HG03565 (cell line): Measurements from ENCODE around the gene CLIC1.
A peak's percentile ranks its signal among the peaks of the same experiment; 100 is the strongest.

Experiments used
- ATAC-seq: cut with Tn5 transposase; IDR thresholded peaks from one replicate; pipeline ENCODE4 v1.9.1; 2021; ENCODE audit warnings: mild to moderate bottlenecking, moderate library complexity; ENCODE audit not compliant: unreplicated experiment

The CLIC1 gene

DNA sequence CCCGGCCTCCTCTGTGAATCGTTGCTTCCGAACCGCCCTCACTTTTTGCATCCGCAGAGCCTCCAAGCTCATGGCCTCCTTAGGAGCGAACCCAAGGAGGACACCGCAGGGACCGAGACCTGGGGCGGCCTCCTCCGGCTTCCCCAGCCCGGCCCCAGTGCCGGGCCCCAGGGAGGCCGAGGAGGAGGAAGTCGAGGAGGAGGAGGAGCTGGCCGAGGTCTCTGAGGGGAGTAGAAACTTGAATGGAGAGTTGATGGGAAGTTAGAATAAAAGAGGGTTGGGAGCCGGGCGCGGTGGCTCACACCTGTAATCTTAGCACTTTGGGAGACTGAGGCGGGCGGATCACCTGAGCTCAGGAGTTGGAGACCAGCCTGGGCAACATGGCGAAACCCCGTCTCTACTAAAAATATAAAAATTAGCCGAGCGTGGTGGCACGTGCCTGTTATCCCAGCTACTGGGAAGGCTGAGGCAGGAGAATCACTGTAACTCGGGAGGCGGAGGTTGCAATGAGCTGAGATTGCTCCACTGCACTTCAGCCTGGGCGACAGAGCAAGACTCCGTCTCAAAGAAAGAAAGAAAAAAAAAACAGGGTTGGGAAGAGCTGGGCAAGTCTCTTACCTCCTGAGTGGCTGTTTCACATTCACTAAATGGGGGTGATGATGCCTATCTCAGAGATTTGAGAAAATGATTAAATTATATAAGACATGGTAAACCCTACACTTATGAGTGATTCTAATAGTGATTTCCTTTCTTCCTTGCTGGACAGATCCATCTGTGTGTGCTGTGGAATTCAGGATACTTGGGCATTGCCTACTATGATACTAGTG is 4.3 kb upstream of the CLIC1 start:
- ATAC-seq: no peak

DNA sequence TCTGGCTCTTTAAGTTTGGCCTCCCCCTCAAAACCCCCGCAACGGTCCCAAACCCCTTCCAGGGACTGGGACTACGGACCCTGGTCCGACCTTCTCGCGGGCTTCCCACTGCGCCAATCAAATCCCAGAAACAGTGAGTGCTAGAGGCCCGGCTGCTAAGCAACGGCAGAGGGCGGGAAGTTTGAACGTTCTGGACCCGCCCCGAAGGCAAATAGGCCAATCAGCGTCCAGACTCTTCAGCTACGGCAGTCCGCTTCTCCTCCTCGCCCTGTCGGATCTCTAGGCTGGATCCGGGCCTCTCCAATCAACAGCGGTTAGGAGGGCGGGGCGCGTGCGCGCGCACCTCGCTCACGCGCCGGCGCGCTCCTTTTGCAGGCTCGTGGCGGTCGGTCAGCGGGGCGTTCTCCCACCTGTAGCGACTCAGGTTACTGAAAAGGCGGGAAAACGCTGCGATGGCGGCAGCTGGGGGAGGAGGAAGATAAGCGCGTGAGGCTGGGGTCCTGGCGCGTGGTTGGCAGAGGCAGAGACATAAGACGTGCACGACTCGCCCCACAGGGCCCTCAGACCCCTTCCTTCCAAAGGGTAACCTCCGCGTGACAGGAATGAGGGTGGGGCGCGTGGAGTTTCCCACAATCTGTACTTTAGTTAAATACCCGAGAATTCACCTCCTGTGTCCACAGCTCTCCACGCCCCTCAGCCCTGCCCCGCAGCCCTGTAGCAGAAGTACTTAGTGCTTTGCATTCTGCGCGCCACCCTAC is 3.5 kb upstream of the CLIC1 start, which contains the start of gene MSH5:
TSS of gene MSH5 (plus strand) at position 367 of the 758 bp plus-strand sequence. CDS start 462 bp downstream, outside the sequence.
- ATAC-seq: peak; percentile 63

DNA sequence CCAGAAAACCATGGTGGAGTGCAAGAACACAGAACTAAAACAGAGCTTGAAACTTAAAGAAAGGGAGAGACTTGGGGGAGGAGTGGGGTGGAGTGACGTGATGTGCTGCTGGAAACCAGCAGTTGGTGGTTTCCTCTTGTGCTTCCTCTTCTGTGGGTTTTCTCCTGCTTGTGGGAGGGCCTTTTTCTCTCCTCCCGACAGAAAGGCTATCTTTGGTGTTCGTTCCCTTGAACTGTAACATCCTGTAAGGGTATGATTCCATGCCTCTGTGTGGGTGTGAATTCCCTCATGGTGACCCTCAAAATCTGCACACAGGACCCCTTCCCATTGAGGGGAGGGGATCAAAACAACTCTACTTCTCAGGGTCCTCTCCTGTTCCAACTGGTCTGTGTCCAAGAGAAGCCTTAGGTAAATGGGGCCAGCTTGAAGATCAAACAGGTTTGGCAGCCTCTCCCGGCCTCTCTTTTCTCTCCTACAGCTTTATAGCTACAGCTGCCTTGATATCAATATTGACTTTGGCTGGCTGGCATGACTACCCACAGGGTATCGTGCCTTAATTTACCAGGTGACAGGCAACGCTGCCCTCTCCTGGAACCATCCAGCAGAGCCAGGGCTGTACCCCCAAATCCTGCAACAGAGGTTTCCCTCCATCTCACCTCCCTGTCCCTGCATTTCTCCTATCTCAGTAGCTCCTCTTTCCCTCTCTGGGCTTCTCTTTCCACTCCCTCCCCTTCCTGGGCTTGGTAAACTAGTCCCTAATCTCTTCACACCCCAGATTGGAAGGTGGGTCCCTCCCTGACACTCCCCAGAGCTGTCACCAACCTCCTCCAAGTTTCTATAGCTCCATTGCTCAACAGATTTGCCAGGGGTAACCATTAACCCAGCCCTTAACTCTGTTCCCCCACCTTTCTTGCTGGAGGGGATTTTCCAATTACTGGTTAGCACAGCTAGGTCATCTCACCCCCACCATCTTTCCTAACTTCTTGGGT is 2.0 kb upstream of the CLIC1 start:
- ATAC-seq: no peak

DNA sequence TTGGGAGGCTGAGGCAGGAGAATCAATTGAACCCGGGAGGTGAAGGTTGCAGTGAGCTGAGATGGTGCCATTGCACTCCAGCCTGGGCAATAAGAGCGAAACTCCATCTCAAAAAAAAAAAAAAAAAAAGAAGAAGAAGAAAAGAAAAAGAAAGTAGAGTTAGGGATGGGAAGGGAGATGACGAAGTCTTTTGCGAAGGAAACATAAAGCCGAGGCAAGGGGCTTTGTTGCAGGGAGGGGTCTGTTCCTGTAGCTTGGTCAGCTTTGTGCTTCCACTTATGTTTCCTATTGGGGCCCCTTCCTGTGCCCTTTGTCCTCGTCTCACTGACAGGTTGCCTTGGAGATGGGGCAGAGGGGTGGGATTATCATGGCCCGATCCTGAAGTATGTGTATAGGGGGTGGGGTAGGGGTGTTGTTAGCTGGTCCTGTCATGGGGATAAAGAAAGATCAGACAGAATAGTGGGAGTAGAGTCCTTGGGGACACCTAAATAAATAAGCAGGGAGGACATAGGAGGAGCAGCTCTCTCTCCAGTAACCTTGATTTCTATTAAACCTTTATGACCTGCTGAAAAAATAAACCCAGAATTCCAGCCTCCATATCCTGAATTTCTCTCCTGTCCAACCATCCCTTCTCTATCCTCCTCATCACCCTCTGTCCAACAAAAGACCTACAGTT is 1.1 kb upstream of the CLIC1 start:
- no peak for ATAC-seq

DNA sequence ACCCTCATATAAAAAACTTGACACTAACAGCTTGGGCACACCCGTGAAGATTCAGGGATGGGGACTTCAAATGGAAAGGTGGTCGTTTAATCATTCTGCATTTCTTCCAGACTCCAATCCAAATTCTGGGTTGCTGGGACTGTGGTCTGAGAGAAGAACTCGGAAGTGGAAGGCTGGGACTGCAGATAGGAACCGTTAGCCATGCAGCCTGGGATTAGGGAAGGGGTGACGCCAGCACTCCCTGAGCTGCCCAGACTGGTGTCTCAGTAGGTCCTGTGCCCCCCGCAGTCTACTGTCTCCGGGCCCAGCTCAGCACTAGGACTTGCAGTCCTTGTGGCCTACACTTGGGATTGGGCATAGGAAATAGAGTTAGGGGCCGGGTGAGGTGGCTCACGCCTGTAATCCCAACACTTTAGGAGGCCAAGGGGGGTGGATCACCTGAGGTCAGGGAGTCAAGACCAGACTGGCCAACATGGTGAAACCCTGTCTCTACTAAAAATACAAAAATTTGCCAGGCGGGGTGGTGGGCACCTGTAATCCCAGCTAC is 511 bp upstream of the CLIC1 start:
- ATAC-seq: no peak

DNA sequence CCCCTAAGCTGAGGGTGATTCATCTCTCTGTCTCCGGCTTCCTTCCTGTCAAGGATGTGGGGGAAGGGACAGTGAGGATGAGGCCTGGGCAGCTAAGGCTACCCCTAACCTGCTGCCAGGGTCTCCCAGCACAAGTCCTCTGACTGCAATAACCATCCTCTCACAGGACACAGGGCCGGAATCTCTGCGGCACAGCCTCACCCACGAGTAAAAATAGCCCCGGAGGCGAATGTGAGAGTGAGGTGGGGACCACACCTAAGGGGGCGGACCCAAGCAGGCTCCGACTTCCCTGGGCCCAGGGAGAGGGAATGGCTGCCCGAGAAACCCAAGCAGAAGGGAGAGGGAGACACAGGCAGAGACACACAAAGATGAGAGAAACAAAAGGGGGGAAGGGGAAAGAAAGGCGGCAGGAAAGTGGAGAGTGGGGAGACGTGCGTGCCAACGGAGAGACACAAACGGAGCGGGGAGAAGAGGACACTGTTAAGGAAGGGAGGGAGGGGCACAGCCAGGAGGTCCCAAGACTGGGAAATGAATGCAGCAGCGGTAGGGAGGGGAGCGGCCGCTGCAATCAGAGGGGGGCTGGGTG is 1.4 kb downstream of the CLIC1 start:
- no peak for ATAC-seq

DNA sequence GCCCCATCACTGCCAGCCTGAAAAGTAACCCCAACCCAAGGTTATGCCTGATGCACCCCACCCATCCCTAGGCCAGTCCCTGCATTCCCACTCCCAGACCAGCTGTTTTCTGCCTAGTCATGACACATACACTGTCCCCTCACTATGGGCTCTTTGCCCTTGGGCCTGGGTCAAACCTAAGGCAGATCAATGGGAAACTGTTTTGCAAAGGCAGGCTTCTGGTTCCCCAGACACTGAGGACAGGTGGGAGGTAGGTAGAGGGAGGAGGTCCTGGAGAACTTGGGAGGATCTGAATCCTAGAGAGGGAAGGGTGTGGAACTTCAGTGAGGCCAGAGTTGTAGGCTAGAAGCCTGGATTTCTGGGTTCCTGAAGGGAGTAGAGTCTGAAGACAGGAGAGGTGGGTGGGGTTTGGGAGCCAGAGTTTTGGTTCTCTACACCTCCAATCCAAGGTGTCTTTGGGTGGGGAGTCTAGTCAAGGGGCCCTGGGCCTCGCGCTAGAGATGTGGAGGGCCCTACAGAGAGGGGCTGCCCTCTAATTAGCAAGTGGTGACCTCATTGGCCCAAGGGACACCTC is 2.0 kb downstream of the CLIC1 start:
- no peak for ATAC-seq

DNA sequence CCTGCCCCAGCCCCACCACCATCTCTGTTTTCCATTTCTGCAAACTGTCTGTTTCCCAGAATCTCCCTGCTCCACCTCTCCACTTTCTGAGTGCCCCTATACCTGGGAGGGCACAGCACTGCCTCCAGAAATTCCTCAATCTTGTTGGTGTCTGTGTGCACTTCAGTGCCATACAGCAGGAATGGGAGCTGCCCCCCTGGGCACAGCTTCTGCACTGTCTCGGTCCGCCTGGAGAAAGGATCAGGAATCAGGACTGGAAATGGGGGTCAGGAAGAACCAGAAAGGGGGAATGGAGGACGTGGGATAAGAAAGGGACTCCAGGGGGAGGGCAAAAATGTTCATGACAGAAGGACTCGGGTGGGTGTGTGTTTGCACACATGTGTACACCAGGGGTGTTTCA is 2.6 kb downstream of the CLIC1 start:
- ATAC-seq: no peak

DNA sequence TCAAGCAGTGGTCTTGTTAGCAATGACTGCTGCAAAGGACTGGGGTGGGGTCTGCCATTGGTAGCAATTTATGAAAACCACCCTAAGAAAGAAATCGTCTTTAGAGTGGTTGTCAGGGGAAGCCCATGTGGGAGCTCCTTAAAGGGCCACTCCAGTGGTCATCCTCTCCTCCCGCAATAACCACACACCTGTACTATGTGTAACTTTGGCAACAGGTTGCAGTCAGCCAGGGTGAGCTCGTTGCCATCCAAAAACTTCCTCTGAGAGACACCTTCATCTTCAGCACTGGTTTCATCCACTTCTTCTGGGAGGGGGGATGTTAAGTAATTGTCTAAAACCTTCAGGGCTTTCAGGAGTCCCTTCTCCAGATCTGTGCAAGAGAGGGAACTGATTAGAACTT is 4.3 kb downstream of the CLIC1 start:
- no peak for ATAC-seq

DNA sequence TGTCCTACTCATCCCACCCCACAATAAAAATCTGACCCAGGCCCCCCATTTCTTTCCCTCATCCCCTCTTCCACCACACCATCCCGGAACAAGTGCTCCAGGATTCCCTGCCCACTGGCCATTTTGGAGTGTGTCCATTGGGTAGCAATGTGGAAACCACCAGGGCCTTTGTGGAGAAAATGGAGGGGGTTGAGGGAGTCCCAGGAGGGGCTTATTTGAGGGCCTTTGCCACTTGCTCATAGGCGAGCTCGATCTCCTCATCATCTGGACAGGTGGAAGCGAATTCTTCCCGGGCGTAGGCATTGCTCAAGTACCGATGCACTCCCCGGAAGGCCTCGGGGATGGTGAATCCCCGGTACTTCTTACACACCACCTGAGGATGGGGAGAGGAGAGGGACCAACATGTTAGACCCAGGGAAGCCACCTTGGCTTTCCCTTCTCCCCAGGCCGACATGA is 5.7 kb downstream of the CLIC1 start:
- no peak for ATAC-seq

DNA sequence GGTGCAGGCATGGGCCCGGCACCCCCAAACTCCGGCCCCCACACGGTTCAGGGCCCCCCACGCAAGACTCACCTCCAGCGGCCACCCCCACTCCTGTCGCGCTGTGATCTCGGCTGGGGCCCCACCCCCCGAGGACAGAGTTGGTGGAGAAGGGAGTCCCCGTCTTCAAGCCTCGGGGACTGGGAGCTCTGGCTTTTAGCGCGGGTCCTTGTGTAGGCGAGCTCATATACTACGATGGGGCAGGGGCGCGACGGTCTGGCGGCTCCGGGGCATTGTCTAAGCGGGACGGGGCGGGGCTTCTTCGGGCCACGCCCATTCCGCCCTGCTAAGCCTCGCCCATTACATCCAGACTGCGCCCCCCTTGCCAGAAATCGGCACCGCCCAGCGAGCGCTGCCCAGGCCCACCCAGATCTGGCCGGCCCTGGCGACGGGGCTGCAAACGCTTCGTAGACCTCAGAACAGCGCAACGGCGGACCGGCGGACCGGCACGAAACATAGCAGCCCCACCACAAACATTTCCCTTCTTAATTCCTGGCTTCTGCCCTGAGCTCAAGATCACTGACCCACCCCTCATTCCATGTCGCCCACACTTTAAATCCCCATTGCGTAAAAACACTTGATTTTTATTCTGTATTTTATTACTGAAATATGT is 6.2 kb downstream of the CLIC1 start:
- no peak for ATAC-seq

DNA sequence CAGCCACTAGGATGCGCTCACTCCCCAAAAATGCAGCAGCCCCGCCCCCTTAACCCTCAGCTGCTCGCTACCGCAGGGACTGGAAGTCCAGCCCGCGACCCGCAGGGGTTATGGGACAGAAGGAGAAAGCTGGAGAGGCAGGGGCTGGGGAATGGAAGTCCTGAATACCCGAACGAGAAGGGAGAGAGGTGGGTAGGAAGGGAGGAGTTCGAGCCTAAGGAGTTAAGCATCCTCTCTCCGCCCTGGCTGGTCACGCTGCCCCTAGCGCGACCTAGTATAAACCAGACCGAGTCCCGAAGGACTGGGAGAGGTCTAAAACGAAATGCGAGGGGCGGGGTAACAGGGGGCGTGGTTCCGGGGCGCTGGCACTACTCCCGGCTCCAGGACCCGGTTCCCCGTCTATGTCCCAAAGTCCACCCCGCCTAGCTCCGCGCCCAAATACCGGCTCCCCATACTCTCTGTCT is 6.8 kb downstream of the CLIC1 start:
- no peak for ATAC-seq

DNA sequence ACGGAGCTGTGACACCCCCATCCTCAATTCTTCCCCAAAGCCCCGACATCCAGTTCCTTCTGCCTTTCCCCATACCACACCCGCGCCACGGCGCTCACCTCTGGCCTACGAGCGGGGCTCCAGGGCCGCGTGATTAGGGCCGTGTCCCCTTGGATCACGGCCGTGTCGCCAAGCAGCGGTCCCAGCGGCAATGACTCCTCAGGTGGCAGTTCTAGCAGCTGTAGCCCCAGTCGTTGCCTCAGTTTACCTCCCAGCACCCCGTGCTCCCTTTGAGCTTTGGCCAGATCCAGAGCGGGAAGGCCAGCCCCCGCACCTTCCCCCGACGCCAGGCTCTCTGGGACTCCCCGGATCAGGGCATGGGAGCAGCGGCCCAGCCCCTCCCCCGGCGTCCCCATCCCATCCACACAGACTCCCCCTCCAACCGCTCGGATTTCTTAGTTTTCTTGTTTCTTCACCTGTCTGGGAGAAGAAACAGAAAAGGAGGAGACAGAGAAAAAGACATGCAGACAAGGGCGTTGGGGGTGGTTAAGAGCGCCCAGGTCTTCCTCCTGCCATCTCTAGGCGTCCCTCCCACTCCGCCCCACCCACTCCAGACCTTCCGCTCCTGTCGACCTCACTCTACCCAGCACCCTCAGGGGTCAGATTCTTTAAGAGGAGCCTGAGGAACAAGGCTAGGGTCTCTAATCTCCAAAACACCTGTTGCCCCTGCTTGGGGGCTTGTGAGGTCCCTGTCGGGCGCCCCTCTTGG is 7.4 kb downstream of the CLIC1 start, which contains the start of gene DDAH2:
TSS of gene DDAH2 (minus strand) at position 533 of the 748 bp plus-strand sequence. CDS start at position 395, 138 bp downstream.
- ATAC-seq: no peak

DNA sequence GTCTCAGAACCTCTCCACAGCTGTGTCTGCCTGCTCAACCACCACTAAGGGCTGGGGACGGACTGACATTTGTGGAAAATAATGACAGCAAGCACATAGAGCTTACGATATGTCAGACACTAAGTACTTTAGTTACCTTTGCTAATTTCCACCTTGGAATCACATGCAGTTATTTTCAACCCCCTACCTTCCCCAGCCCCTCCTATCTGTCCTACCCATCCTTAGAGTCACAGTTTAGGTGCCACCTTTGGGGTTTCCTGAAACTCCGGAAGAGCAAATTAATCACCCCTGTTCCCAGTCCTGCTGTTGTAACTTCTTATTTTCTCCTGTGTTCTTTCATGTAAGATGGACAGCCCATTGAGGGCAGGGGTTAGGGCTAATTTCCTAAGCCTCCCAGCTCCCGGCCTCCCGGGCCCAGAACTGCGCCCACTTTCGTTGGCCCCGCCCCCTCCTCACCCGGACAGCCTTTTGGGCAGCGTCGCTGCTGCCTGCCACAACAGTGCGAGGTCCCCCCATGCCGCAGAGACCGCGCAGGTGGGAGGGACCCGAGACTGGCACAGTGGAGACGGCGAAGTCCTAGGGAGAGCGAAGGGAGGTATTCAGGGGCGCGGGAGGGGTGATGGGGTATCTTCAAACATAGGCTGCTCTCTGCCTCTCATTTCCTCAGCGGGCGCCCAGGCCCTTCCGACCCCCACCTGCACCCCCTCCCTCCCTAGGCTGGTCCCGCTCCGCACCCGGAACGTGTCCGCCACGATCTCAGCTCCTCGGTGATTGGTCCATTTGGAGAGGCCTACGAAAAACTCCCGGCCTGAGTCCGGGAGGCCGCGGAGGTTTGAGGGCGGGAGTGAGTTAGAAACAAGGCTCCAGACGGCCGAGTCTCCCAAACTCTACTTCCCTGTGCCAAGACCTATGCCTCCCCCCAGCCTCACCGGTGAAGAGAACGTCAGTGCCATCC is 8.3 kb downstream of the CLIC1 start:
- ATAC-seq: no peak

DNA sequence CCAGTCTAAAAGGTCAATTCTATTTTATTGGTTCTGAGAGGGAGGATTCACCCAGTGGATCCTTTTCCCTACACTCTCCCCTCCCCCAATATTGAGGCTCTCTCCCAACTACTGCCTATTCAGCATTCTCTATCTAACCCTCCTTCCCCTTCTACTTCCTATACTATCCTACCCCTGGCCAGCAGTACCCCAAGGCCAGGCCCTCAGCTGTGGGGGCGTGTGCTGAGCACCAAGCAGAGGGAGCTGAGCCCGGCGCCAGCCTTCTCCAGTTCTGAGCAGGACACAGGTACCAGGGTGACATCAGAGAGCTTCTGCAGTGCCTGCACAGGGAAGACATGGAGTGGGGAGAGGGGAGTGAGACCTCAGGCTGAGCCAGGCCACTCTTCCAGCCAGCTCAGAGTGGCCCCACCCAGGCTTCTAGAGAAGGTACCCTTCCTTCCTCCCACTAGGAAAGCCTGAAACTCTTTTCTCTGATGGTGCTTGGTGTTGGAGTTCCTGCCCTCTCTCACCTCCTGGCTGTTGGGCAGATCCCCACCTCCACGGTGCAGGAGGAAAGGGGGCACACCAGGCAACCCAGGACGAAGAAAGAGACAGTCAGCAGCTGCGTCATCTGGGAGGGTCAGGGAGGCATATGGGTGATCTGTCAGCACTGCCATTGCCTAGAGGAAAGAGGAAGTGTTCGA is 9.2 kb downstream of the CLIC1 start:
- ATAC-seq: no peak
